Small intestine (tissue), 7 donors: Measurements from ENCODE around the gene SNX25. TPM values are rescaled to one million over a fixed set of nuclear protein-coding genes. Genes with fewer than 3 reads are reported as not detected.
"Not testable (repeated sequence)": the region's sequence is repeated elsewhere in the genome, so short reads cannot be mapped to it uniquely, and the experiment has no call there.

Experiments used
- DNase-seq, 2 donors: peaks; one replicate each; pipeline versions ENCODE4 v3.0.0 to v3.0.0-alpha.2; 2013
- FAIRE-seq: peaks from 2 replicates; lab custom pipeline; 2012; peaks lifted over from hg19 to GRCh38; lab: Jason Lieb, UNC
- H3K27ac ChIP-seq, 3 donors: one replicate each; pipeline ENCODE4 v1.5.1; 2013; ENCODE audit warnings: low read length in 2 of 3, mild to moderate bottlenecking in 2 of 3, control low read depth in 1 of 3, inconsistent platforms in 1 of 3, low read depth in 1 of 3, moderate library complexity in 1 of 3
- H3K27me3 ChIP-seq, 3 donors: one replicate each; pipeline ENCODE4 v1.6.1; 2013; ENCODE audit warnings: low read length in 3 of 3, inconsistent platforms in 1 of 3; ENCODE audit not compliant: control insufficient read depth in 3 of 3, insufficient read depth in 3 of 3
- H3K36me3 ChIP-seq, 3 donors: one replicate each; pipeline ENCODE4 v1.6.1; 2013; ENCODE audit warnings: low read length in 3 of 3, inconsistent platforms in 1 of 3, low read depth in 1 of 3, mild to moderate bottlenecking in 1 of 3, moderate library complexity in 1 of 3; ENCODE audit not compliant: control insufficient read depth in 3 of 3, insufficient read depth in 2 of 3
- H3K4me1 ChIP-seq, 3 donors: one replicate each; pipeline ENCODE4 v1.6.1; 2013; ENCODE audit warnings: low read length in 2 of 3, inconsistent platforms in 1 of 3, low read depth in 1 of 3, mild to moderate bottlenecking in 1 of 3, moderate library complexity in 1 of 3; ENCODE audit not compliant: control insufficient read depth in 3 of 3, insufficient read depth in 2 of 3
- H3K4me3 ChIP-seq, 3 donors: one replicate each; pipeline ENCODE4 v1.5.1; 2013; ENCODE audit warnings: low read length in 3 of 3, control low read depth in 1 of 3, inconsistent platforms in 1 of 3, low read depth in 1 of 3, mild to moderate bottlenecking in 1 of 3, moderate library complexity in 1 of 3
- H3K9me3 ChIP-seq, 2 donors: one replicate each; pipeline ENCODE4 v1.6.1; 2013; ENCODE audit warnings: low read depth in 1 of 2, low read length in 1 of 2; ENCODE audit not compliant: control insufficient read depth in 2 of 2, insufficient read depth in 1 of 2
- WGBS, 3 donors: extraction: QIAGEN DNeasy Blood & Tissue Kit; methylation state at CpG; one replicate each; pipeline ENCODE4 v1.1.7; 2013; 5-methylcytosine and 5-hydroxymethylcytosine counted together
- polyA plus RNA-seq, 4 donors: library from polyadenylated mRNA; stranded (reverse) in 3 of 4; unstranded in 1 of 4; fragments of 200-250 nt in 3 of 4; fragments of 120-200 nt in 1 of 4; gene quantifications; one replicate each; pipeline versions ENCODE4 v1.2.1 to v1.2.3, GENCODE V29; 2013
- donor health status: healthy with polysubstance abuse.
- donor health status: control.
- donor health status: control.
- donor health status: Bipolar disorder and iron deficiency.
- donor health status: healthy.

The SNX25 gene
- polyA plus RNA-seq, 4 donors, result 1.9 to 12.6 (median 3.7) TPM

- Histone ChIP-seq H3K27me3 (no peaks in the 10 kb centered on the region), H3K27ac (no peak overlapping the region), H3K4me1 (no peaks in the 10 kb centered on the region), H3K4me3 (no peak overlapping the region), H3K36me3 (peaks cover 0 to 13% (median 2%) of the 10 kb centered on the region in 3 donors), H3K9me3 (no peaks in the 10 kb centered on the region)
- FAIRE-seq (no peak), DNase-seq (no peak)
- 80 to 92% (median 86%) methylated on average over 7 of the region's 7 CpGs for WGBS, 3 donors
Measured at GRCh38 chr4:185357733-185358440, 148.5 kb downstream of the SNX25 start.

GRCh38 chr4:185358514-185358913 lies 149.1 kb downstream of the SNX25 start:
- no peak for FAIRE-seq
- H3K36me3 ChIP-seq, result peaks cover 0 to 13% (median 2%) of the 10 kb centered on the region in 3 donors
- no peak for DNase-seq
- H3K4me3 ChIP-seq, result no peak overlapping the region
- 79 to 93% (median 86%) methylated on average over 4 of the region's 4 CpGs for WGBS, 3 donors
- no peaks in the 10 kb centered on the region for H3K9me3 ChIP-seq
- H3K27ac ChIP-seq, result no peak overlapping the region
- H3K27me3 ChIP-seq, result no peaks in the 10 kb centered on the region
- H3K4me1 ChIP-seq, result no peaks in the 10 kb centered on the region

- Histone ChIP-seq H3K4me1 (no peaks in the 10 kb centered on the region), H3K36me3 (peaks cover 0 to 13% (median 2%) of the 10 kb centered on the region in 3 donors), H3K27ac (no peak overlapping the region), H3K27me3 (no peaks in the 10 kb centered on the region), H3K9me3 (no peaks in the 10 kb centered on the region), H3K4me3 (no peak overlapping the region)
- no peak for DNase-seq
- no peak for FAIRE-seq
- WGBS, 3 donors, result 88 to 96% (median 94%) methylated on average over 4 of the region's 4 CpGs
Measured at GRCh38 chr4:185358959-185359358, 149.6 kb downstream of the SNX25 start.

- Histone ChIP-seq H3K36me3 (peaks cover 0 to 10% (median 2%) of the 10 kb centered on the region in 3 donors), H3K4me1 (no peaks in the 10 kb centered on the region), H3K4me3 (no peak overlapping the region), H3K27me3 (no peaks in the 10 kb centered on the region), H3K9me3 (no peaks in the 10 kb centered on the region), H3K27ac (no peak overlapping the region)
- no peak for FAIRE-seq
- DNase-seq, result no peak
- WGBS, 3 donors, result 96 to 98% (median 97%) methylated on average over 8 of the region's 8 CpGs
Measured at GRCh38 chr4:185359767-185360446, 150.5 kb downstream of the SNX25 start.

- WGBS, 3 donors, result 83 to 90% (median 87%) methylated on average over 3 of the region's 3 CpGs
- FAIRE-seq, result no peak
Measured at GRCh38 chr4:185361872-185362271, 152.5 kb downstream of the SNX25 start.

DNA sequence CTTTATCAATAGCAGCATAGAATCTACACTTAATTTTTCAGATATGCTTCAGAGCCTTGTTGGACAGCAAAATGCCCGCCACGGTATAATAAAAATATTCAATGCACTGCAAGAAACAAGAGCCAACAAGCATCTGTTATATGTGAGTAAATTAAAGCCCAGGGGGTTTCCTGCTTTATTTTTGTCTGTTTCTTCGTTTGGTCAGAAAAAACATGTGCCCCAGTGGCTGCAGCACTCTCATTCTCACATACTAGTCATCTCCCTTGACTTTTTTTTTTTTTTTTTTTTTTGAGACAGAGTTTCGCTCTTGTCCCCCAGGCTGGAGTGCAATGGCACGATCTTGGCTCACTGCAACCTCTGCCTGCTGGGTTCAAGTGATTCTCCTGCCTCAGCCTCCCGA lies 153.2 kb downstream of the SNX25 start:
- 83 to 92% (median 90%) methylated on average over 5 to 6 of the region's 6 CpGs for WGBS, 3 donors

More at GRCh38 chr4:185361872-185362271, 152.5 kb downstream of the SNX25 start:
- no peak for DNase-seq
- H3K27ac ChIP-seq, result no peak overlapping the region
- H3K36me3 ChIP-seq, result peaks cover 0 to 6% (median 2%) of the 10 kb centered on the region in 3 donors
- no peak overlapping the region for H3K4me3 ChIP-seq
- no peaks in the 10 kb centered on the region for H3K27me3 ChIP-seq
- H3K9me3 ChIP-seq, result no peaks in the 10 kb centered on the region
- H3K4me1 ChIP-seq, result no peaks in the 10 kb centered on the region

GRCh38 chr4:185363251-185363650 lies 153.9 kb downstream of the SNX25 start:
- no peak for FAIRE-seq
- DNase-seq, result no peak
- Histone ChIP-seq H3K4me1 (no peaks in the 10 kb centered on the region), H3K9me3 (no peaks in the 10 kb centered on the region), H3K4me3 (no peak overlapping the region), H3K27me3 (no peaks in the 10 kb centered on the region), H3K36me3 (peaks cover 0 to 9% (median 2%) of the 10 kb centered on the region in 3 donors), H3K27ac (no peak overlapping the region)
- whole genome bisulfite sequencing, 3 donors, result 84 to 94% (median 86%) methylated on average over 3 of the region's 3 CpGs

More for the DNA sequence above, 153.2 kb downstream of the SNX25 start:
- H3K9me3 ChIP-seq, H3K4me3 ChIP-seq, H3K27me3 ChIP-seq, H3K4me1 ChIP-seq, H3K27ac ChIP-seq, H3K36me3 ChIP-seq, FAIRE-seq, DNase-seq: not testable (repeated sequence)

- no peaks in the 10 kb centered on the region for H3K27me3 ChIP-seq
- no peak overlapping the region for H3K4me3 ChIP-seq
- no peaks in the 10 kb centered on the region for H3K9me3 ChIP-seq
- H3K36me3 ChIP-seq, result peaks cover 0 to 8% (median 2%) of the 10 kb centered on the region in 3 donors
- DNase-seq (no peak), FAIRE-seq (no peak)
- WGBS, 3 donors, result 92 to 94% (median 92%) methylated on average over 5 of the region's 5 CpGs
- no peaks in the 10 kb centered on the region for H3K4me1 ChIP-seq
- H3K27ac ChIP-seq, result no peak overlapping the region
Measured at GRCh38 chr4:185364886-185365285, 155.5 kb downstream of the SNX25 start.
